GM12878 (cell line): ENCODE data around the gene THUMPD2.

Experiments used
- CEBPB ChIP-seq, 2 experiments: fragments of 150-350 bp in 1 of 2; IDR thresholded peaks; 2 replicates each; pipeline ENCODE4 v1.6.1; 2012 to 2014; ENCODE audit warnings: low read depth in 2 of 2, low read length in 2 of 2, borderline replicate concordance in 1 of 2, inconsistent platforms in 1 of 2
- EP300 ChIP-seq, 2 experiments: fragments of 150-350 bp in 1 of 2; IDR thresholded peaks; 2 replicates each; pipeline ENCODE4 v1.6.1; 2011 to 2012; ENCODE audit warnings: low read depth in 2 of 2, low read length in 2 of 2, borderline replicate concordance in 1 of 2, improper control_type of control experiment in 1 of 2, inconsistent platforms in 1 of 2; ENCODE audit not compliant: control insufficient read depth in 1 of 2
- EZH2 ChIP-seq: IDR thresholded peaks from 2 replicates; pipeline ENCODE4 v1.6.1; 2012; ENCODE audit warnings: low read depth, mild to moderate bottlenecking, control low read depth, inconsistent platforms, low read length, borderline replicate concordance; ENCODE audit not compliant: control insufficient read depth
- NFYB ChIP-seq: IDR thresholded peaks from 2 replicates; pipeline ENCODE4 v1.6.1; 2011; ENCODE audit warnings: low read depth, mild to moderate bottlenecking, low read length, improper control_type of control experiment, moderate library complexity; ENCODE audit not compliant: insufficient read depth
- POLR2A ChIP-seq: IDR thresholded peaks from 2 replicates; pipeline ENCODE4 v1.6.1; 2011; ENCODE audit warnings: low read depth, mild to moderate bottlenecking, low read length
- RAD51 ChIP-seq: fragments of 450-650 bp; IDR thresholded peaks from 2 replicates; pipeline ENCODE4 v1.6.1; 2016; ENCODE audit warnings: moderate library complexity, mild to moderate bottlenecking, inconsistent platforms
- SMAD1 ChIP-seq: fragments of 450-650 bp; IDR thresholded peaks from 2 replicates; pipeline ENCODE4 v1.6.1; 2018; ENCODE audit warnings: mild to moderate bottlenecking, low read depth; ENCODE audit not compliant: partially characterized antibody
- TCF7 ChIP-seq: IDR thresholded peaks from 2 replicates; pipeline ENCODE4 v1.6.1; 2014; ENCODE audit warnings: antibody characterized with exemption, borderline replicate concordance
- YY1 ChIP-seq: IDR thresholded peaks from 2 replicates; pipeline ENCODE4 v1.6.1; 2011; ENCODE audit warnings: low read depth, mild to moderate bottlenecking, low read length
- ZBTB40 ChIP-seq: fragments of 450-650 bp; IDR thresholded peaks from 2 replicates; pipeline ENCODE4 v1.6.1; 2016; ENCODE audit warnings: mild to moderate bottlenecking, moderate library complexity, borderline replicate concordance
- ZNF384 ChIP-seq: IDR thresholded peaks from 2 replicates; pipeline ENCODE4 v1.6.1; 2012; ENCODE audit warnings: low read depth, mild to moderate bottlenecking, low read length, improper control_type of control experiment, borderline replicate concordance
- TF ChIP-seq, protein P1 (sequence below), 3 experiments: IDR thresholded peaks in 2 of 3; conservative IDR thresholded peaks in 1 of 3; 2 replicates each; pipeline ENCODE4 v1.5.1; 2011; ENCODE audit warnings: low read depth in 3 of 3, low read length in 3 of 3, mild to moderate bottlenecking in 3 of 3, control low read depth in 2 of 3, moderate library complexity in 2 of 3, inconsistent platforms in 1 of 3, mixed read lengths in 1 of 3; ENCODE audit not compliant: control insufficient read depth in 2 of 3, insufficient read depth in 1 of 3; ENCODE audit errors: extremely low read depth in 1 of 3
- TF ChIP-seq, protein P2 (sequence below): fragments of 450-650 bp; IDR thresholded peaks from 2 replicates; pipeline ENCODE4 v1.6.1; 2016; ENCODE audit warnings: mild to moderate bottlenecking
- TF ChIP-seq, protein P3 (sequence below): IDR thresholded peaks from 2 replicates; pipeline ENCODE4 v1.6.1; 2012; ENCODE audit warnings: low read depth, low read length, improper control_type of control experiment

GRCh38 chr2:39706312-39706711 lies 72.7 kb downstream of the THUMPD2 start:
- TF ChIP-seq RAD51 (no peak), ZBTB40 (no peak), SMAD1 (no peak), ZNF384 (no peak), CEBPB (IDR thresholded peaks at IDR 0.05; ENCODE audit: borderline replicate concordance in 1 of 2, low read depth in 2 of 2, low read length in 2 of 2) (no peak), TCF7 (no peak), EP300 (IDR thresholded peaks at IDR 0.05; ENCODE audit: borderline replicate concordance in 1 of 2, control insufficient read depth in 1 of 2, low read depth in 2 of 2, low read length in 2 of 2) (no peak), POLR2A (no peak), EZH2 (no peak), YY1 (no peak), NFYB (no peak)
- TF ChIP-seq, protein P1, sequence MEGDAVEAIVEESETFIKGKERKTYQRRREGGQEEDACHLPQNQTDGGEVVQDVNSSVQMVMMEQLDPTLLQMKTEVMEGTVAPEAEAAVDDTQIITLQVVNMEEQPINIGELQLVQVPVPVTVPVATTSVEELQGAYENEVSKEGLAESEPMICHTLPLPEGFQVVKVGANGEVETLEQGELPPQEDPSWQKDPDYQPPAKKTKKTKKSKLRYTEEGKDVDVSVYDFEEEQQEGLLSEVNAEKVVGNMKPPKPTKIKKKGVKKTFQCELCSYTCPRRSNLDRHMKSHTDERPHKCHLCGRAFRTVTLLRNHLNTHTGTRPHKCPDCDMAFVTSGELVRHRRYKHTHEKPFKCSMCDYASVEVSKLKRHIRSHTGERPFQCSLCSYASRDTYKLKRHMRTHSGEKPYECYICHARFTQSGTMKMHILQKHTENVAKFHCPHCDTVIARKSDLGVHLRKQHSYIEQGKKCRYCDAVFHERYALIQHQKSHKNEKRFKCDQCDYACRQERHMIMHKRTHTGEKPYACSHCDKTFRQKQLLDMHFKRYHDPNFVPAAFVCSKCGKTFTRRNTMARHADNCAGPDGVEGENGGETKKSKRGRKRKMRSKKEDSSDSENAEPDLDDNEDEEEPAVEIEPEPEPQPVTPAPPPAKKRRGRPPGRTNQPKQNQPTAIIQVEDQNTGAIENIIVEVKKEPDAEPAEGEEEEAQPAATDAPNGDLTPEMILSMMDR (IDR thresholded peaks at IDR 0.05 in 2 of 3, conservative IDR thresholded peaks at IDR 0.05 in 1 of 3; ENCODE audit: control insufficient read depth in 2 of 3, extremely low read depth in 1 of 3, insufficient read depth in 1 of 3, low read depth in 3 of 3, low read length in 3 of 3) = no peak
- TF ChIP-seq, protein P2, sequence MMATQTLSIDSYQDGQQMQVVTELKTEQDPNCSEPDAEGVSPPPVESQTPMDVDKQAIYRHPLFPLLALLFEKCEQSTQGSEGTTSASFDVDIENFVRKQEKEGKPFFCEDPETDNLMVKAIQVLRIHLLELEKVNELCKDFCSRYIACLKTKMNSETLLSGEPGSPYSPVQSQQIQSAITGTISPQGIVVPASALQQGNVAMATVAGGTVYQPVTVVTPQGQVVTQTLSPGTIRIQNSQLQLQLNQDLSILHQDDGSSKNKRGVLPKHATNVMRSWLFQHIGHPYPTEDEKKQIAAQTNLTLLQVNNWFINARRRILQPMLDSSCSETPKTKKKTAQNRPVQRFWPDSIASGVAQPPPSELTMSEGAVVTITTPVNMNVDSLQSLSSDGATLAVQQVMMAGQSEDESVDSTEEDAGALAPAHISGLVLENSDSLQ = no peak
- TF ChIP-seq, protein P3, sequence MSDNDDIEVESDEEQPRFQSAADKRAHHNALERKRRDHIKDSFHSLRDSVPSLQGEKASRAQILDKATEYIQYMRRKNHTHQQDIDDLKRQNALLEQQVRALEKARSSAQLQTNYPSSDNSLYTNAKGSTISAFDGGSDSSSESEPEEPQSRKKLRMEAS = no peak
